DOHH2 (cell line): Measurements from ENCODE around the gene BAG2.

Experiments used
- H3F3A ChIP-seq: fragments of 200-600 bp; sonication (generic), shearing (Covaris generic); 2 replicates; pipeline ENCODE4 v1.6.0; 2016; ENCODE audit warnings: antibody characterized with exemption, mild to moderate bottlenecking; ENCODE audit not compliant: control insufficient read depth, insufficient read depth
- H3K27ac ChIP-seq: fragments of 200-600 bp; sonication (generic); 2 replicates; pipeline ENCODE4 v1.5.1; 2014; ENCODE audit warnings: low read depth, mild to moderate bottlenecking, low read length, moderate library complexity
- H3K27me3 ChIP-seq: fragments of 200-600 bp; sonication (generic); 2 replicates; pipeline ENCODE4 v1.6.1; 2014; ENCODE audit warnings: mild to moderate bottlenecking, low read length, mixed read lengths; ENCODE audit not compliant: control insufficient read depth
- H3K36me3 ChIP-seq: fragments of 200-600 bp; sonication (generic); 2 replicates; pipeline ENCODE4 v1.6.1; 2014; ENCODE audit warnings: mild to moderate bottlenecking, low read length, moderate library complexity, mixed read lengths; ENCODE audit not compliant: control insufficient read depth
- H3K4me1 ChIP-seq: fragments of 200-600 bp; sonication (generic); 2 replicates; pipeline ENCODE4 v1.6.1; 2014; ENCODE audit warnings: mild to moderate bottlenecking, low read length, mixed read lengths; ENCODE audit not compliant: control insufficient read depth
- H3K4me2 ChIP-seq: fragments of 200-600 bp; sonication (generic); 2 replicates; pipeline ENCODE4 v1.6.0; 2014; ENCODE audit warnings: mild to moderate bottlenecking, low read length, moderate library complexity
- H3K4me3 ChIP-seq: fragments of 200-600 bp; sonication (generic); 2 replicates; pipeline ENCODE4 v1.5.1; 2014; ENCODE audit warnings: mild to moderate bottlenecking, low read length, mixed read lengths
- H3K79me2 ChIP-seq: fragments of 200-600 bp; sonication (generic); 2 replicates; pipeline ENCODE4 v1.6.1; 2014; ENCODE audit warnings: mild to moderate bottlenecking, low read length, mixed read lengths; ENCODE audit not compliant: control insufficient read depth
- H3K9me2 ChIP-seq: fragments of 200-600 bp; sonication (generic); replicated peaks from 2 replicates; pipeline ENCODE4 v1.6.1; 2014; ENCODE audit warnings: mild to moderate bottlenecking, low read length, mixed read lengths; ENCODE audit not compliant: control insufficient read depth
- H3K9me3 ChIP-seq: fragments of 200-600 bp; sonication (generic); 2 replicates; pipeline ENCODE4 v1.6.1; 2014; ENCODE audit warnings: antibody characterized with exemption, low read length, mixed read lengths; ENCODE audit not compliant: control insufficient read depth, insufficient read depth
- H4K20me1 ChIP-seq: fragments of 200-600 bp; sonication (generic); 2 replicates; pipeline ENCODE4 v1.6.0; 2014; ENCODE audit warnings: low read depth, mild to moderate bottlenecking, antibody characterized with exemption, low read length, moderate library complexity; ENCODE audit not compliant: control insufficient read depth, insufficient read depth
- EZH2phosphoT487 ChIP-seq: fragments of 200-600 bp; sonication (generic); IDR thresholded peaks from 2 replicates; pipeline ENCODE4 v1.6.1; 2017; ENCODE audit warnings: borderline replicate concordance, mild to moderate bottlenecking, antibody characterized with exemption, low read length, moderate library complexity, mixed read lengths
- TF ChIP-seq, protein P1 (sequence below): fragments of 200-600 bp; sonication (generic); IDR thresholded peaks from one replicate; pipeline ENCODE4 v1.5.1; 2014; ENCODE audit warnings: antibody characterized with exemption, mild to moderate bottlenecking, low read depth, low read length; ENCODE audit not compliant: poor library complexity, severe bottlenecking

BAG2 gene

DNA sequence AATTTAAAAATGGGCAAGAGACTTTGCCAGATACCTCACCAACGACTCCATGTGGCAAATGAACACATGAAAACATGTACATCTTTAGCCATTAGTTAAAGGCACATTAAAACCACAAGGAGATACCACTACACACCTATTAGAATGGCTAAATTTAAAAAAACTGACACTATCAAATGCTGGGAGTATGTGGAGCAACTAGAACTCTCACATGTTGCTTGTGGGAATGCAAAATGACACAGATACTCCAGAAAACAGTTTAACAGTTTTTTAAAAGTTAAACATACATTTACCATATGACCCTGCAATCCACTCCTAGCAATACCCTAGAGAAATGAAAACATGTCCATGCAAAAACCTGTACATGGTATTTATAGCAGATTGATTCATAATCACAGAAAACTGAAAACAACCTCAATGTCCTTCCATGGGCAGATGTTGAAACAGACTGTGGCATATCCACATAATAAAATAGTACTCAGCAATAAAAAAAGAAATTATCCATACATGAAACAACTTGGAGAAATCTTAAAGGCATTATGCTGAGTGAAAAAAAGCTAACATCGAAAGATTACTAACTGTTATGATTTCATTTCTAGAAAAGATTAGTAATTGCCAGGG, 48.1 kb downstream of the BAG2 start:
- Histone ChIP-seq H3K4me1 (peaks cover 18% of the 10 kb centered on the region), H3K9me3 (no peaks in the 10 kb centered on the region), H3F3A (no peaks in the 10 kb centered on the region), H3K36me3 (no peaks in the 10 kb centered on the region), H3K9me2 (no peaks in the 10 kb centered on the region), H3K4me2 (peak overlapping the region; percentile 1; the same call in 1 of the 2 replicates), H3K27me3 (no peaks in the 10 kb centered on the region; the same call in 1 of the 2 replicates), H3K27ac (no peak overlapping the region), H3K79me2 (peaks cover 62% of the 10 kb centered on the region), H3K4me3 (peak overlapping the region; percentile 25; the same call in 1 of the 2 replicates), H4K20me1 (0 out of 2 replicates have a peak, but pooled peaks cover 6% of the 10 kb centered on the region)
- TF ChIP-seq EZH2phosphoT487 = no peak
- TF ChIP-seq, protein P1, sequence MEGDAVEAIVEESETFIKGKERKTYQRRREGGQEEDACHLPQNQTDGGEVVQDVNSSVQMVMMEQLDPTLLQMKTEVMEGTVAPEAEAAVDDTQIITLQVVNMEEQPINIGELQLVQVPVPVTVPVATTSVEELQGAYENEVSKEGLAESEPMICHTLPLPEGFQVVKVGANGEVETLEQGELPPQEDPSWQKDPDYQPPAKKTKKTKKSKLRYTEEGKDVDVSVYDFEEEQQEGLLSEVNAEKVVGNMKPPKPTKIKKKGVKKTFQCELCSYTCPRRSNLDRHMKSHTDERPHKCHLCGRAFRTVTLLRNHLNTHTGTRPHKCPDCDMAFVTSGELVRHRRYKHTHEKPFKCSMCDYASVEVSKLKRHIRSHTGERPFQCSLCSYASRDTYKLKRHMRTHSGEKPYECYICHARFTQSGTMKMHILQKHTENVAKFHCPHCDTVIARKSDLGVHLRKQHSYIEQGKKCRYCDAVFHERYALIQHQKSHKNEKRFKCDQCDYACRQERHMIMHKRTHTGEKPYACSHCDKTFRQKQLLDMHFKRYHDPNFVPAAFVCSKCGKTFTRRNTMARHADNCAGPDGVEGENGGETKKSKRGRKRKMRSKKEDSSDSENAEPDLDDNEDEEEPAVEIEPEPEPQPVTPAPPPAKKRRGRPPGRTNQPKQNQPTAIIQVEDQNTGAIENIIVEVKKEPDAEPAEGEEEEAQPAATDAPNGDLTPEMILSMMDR = no peak

DNA sequence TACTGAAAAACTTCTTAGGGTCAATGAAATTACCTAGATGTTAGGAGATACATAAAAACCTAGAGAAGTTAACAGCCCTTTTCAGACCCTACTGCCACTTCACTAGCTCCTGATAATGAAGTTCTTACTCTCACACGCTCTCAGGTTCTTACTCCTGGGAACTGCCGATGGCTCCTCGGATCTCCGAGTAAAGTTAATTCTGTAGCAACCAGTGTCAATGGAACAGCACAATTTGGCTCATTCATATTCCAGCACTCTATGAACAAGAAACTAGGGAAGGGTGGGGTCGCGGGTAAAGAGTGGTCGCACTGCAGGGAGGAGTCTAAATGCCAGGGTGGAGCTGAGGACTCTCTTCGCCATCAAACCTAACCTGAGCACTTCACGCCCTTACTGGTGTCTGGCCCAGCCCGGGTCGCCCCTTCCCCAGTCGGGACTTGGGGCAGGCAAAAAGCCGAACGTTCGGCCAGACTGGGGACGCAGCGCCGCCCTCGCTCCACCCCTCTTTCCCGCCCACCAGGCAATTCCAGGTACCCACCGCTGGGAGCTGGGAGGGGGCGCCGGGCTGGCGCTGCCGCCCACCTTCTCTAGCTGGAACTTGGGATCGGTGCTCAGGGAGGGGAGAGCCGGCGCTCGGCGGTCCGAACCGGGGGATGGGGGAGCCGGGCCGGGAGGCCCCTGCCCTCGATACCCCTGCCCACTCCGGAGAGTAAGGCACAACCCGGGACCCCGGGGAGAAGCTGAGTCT, 49.2 kb downstream of the BAG2 start:
- H3K79me2 ChIP-seq = peaks cover 50% of the 10 kb centered on the region
- H3K4me1 ChIP-seq = peaks cover 18% of the 10 kb centered on the region
- H3K36me3 ChIP-seq = no peaks in the 10 kb centered on the region
- peak overlapping the region; percentile 92 for H3K4me2 ChIP-seq
- H3K4me3 ChIP-seq = peak overlapping the region; percentile 85
- no peaks in the 10 kb centered on the region for H3K9me2 ChIP-seq
- TF ChIP-seq EZH2phosphoT487 = no peak
- TF ChIP-seq, protein P1 = peak; percentile 57
- H3F3A ChIP-seq = no peaks in the 10 kb centered on the region
- peak overlapping the region; percentile 23 for H3K27ac ChIP-seq
- 0 out of 2 replicates have a peak, but pooled peaks cover 6% of the 10 kb centered on the region for H4K20me1 ChIP-seq
- H3K27me3 ChIP-seq = no peaks in the 10 kb centered on the region; the same call in 1 of the 2 replicates
- no peaks in the 10 kb centered on the region for H3K9me3 ChIP-seq

DNA sequence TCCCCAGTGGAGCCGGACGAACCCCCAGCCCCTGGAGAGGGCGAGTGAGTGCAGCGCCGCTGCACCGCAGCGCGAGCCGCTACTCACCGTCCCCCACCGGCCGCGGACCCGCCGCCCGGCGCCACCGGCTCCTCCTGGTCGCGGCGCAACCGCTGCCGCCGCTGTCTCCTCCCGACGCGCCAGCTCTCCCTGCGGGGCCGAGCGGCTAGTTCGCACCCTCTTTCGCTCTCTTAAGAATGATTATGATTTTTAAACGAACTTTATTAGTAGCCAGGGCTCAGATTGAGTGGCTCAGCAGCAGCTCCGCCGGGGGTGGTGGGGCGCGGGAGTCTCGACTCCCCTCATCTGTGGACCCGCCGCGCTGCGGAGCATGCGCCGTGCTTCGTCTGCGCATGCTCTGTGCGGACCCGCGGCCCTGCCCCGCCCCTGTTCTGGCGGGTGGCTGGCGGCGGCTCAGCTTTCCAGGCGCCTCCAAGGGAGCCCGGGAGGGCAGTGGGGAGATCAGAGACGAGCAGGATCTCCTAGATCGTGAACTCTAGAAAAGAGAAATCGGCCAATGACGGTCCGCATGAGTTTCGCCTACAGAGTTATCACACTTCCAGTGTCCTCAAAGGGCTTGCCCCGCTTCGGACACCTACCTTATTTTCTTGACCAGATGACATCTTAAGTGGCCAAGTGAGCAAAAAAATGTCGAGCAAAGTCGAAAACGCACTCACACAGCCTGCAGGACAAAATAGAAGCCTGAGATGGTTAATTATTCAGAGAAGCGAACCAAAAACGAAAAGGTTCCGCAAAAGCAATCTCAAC, 50.0 kb downstream of the BAG2 start, which contains the start of gene RAB23:
RAB23 (minus strand) TSS at position 372 of the 807 bp plus-strand sequence. CDS start 11,927 bp downstream, outside the sequence.
- H3K9me2 ChIP-seq = no peaks in the 10 kb centered on the region
- H4K20me1 ChIP-seq = 0 out of 2 replicates have a peak, but pooled peaks cover 6% of the 10 kb centered on the region
- H3K4me3 ChIP-seq = peak within 1 kb of the TSS; percentile 85
- peaks cover 45% of the 10 kb centered on the region for H3K79me2 ChIP-seq
- H3K9me3 ChIP-seq = no peaks in the 10 kb centered on the region
- peaks cover 18% of the 10 kb centered on the region for H3K4me1 ChIP-seq
- TF ChIP-seq, protein P1 = peak; percentile 26
- TF ChIP-seq EZH2phosphoT487 = no peak
- H3K27ac ChIP-seq = peak within 1 kb of the TSS; percentile 23
- no peaks in the 10 kb centered on the region; the same call in 1 of the 2 replicates for H3K27me3 ChIP-seq
- H3K4me2 ChIP-seq = peak within 1 kb of the TSS; percentile 92
- H3F3A ChIP-seq = no peaks in the 10 kb centered on the region
- no peaks in the 10 kb centered on the region for H3K36me3 ChIP-seq
